B cell (primary cell): ENCODE measurements around the gene PPP3CA.

Source experiments
- EZH2 ChIP-seq: IDR thresholded peaks from 2 replicates; pipeline ENCODE4 v1.6.1; 2012; ENCODE audit warnings: borderline replicate concordance, low read depth, mild to moderate bottlenecking, moderate library complexity, low read length; ENCODE audit not compliant: insufficient read depth, poor library complexity, severe bottlenecking
- TF ChIP-seq, protein P1 (sequence below): fragments of 200-600 bp; IDR thresholded peaks from one replicate; pipeline ENCODE4 v1.8.0; 2022; ENCODE audit warnings: antibody characterized with exemption, mild to moderate bottlenecking

DNA sequence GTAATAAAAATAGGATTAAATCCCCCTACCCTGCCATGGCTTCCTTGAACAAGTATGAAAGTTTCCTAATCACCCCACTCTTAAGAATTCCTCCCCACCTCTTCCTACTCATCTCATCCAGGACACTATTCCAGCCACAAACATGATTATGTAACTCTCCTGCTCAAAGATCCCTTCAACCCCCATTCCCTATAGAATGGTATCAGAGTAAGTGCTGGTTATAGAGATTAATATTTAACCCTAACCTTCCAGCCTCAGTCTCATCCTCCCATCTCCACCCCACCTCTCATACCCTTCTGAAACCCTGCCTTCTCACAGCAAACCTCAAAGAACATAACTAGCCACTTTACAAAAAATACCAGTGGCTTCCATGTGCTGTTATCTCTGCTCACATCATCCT, 155.1 kb downstream of the PPP3CA start:
- TF ChIP-seq, protein P1, sequence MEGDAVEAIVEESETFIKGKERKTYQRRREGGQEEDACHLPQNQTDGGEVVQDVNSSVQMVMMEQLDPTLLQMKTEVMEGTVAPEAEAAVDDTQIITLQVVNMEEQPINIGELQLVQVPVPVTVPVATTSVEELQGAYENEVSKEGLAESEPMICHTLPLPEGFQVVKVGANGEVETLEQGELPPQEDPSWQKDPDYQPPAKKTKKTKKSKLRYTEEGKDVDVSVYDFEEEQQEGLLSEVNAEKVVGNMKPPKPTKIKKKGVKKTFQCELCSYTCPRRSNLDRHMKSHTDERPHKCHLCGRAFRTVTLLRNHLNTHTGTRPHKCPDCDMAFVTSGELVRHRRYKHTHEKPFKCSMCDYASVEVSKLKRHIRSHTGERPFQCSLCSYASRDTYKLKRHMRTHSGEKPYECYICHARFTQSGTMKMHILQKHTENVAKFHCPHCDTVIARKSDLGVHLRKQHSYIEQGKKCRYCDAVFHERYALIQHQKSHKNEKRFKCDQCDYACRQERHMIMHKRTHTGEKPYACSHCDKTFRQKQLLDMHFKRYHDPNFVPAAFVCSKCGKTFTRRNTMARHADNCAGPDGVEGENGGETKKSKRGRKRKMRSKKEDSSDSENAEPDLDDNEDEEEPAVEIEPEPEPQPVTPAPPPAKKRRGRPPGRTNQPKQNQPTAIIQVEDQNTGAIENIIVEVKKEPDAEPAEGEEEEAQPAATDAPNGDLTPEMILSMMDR, result no peak
- TF ChIP-seq EZH2, result no peak
